Measurements from ENCODE around the gene TTC23. TPM values are rescaled to one million over a fixed set of nuclear protein-coding genes. Genes with fewer than 3 reads are reported as not detected.
"Not testable (repeated sequence)": the region's sequence is repeated elsewhere in the genome, so short reads cannot be mapped to it uniquely, and the experiment has no call there.

The TTC23 gene
- polyA plus RNA-seq, 4 donors, result 28.5 to 34.9 (median 32.0) TPM

GRCh38 chr15:99209326-99209725, 40.1 kb downstream of the TTC23 start:
- DNase-seq (ENCODE audit: low read depth in 4 of 4, low spot score in 3 of 4), result no peak

DNA sequence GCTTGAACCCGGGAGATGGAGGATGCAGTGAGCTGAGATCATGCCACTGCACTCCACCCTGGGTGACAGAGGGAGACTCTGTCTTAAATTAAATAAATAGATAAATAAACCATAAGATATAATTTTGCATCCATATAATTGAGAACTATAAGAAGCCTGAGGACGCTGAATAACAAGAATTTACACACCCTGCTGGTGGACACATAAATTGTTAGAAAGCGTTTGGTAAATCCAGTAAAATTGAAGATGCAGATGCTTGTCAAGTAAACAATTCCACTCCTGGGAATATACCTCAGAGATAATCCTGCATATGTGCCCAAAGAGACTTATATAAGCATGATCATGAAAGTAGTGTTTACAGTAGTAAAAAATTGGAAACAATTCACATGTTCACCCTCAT, 41.7 kb downstream of the TTC23 start:
- DNase-seq (ENCODE audit: low read depth in 4 of 4, low spot score in 3 of 4), result no peak

DNA sequence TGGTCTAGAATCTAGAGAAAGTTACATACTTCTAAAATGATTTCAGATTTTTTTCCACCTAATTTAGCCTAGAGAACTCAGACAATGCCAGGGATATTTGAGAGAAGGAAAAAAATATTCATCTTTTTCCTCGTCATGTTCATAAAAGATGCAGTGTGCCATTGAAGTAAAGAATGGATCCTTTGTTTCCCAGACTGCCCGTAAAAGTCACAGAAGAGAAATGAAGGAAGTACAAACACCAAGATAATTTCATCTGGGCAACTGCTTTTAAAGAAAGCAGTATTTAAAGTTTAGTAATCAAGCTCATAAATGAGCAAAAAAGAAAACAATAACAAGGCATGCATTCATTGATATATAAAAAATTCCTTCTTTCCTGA, 47.2 kb downstream of the TTC23 start:
- DNase-seq (ENCODE audit: low read depth in 4 of 4, low spot score in 3 of 4), result no peak

GRCh38 chr15:99201408-99202175, 47.8 kb downstream of the TTC23 start:
- no peak for DNase-seq (ENCODE audit: low read depth in 4 of 4, low spot score in 3 of 4)

GRCh38 chr15:99197856-99198255, 51.5 kb downstream of the TTC23 start:
- no peak for DNase-seq (ENCODE audit: low read depth in 4 of 4, low spot score in 3 of 4)

DNA sequence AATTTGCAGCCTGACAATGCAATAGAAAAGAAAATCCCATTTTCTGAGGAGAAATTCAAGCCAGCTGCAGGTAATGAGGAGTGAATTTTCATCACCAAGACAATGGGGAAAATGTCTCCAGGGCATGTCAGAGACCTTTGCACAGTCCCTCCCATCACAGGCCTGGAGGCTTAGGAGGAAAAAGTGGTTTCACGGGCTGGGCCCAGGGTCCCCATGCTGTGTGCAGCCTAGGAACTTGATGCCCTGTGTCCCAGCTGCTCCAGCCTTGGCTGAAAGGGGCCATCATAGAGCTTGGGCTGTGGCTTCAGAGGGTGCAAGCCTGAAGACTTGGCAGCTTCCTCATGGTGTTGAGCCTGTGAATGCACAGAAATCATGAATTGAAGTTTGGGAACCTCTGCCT, 57.2 kb downstream of the TTC23 start:
- DNase-seq (ENCODE audit: low read depth in 4 of 4, low spot score in 3 of 4), result not testable (repeated sequence)

- no peak for DNase-seq (ENCODE audit: low read depth in 4 of 4, low spot score in 3 of 4)
These were observed 61.4 kb downstream of the TTC23 start for GRCh38 chr15:99187936-99188335.

GRCh38 chr15:99185414-99186130, 63.8 kb downstream of the TTC23 start:
- DNase-seq (ENCODE audit: low read depth in 4 of 4, low spot score in 3 of 4), result no peak

DNA sequence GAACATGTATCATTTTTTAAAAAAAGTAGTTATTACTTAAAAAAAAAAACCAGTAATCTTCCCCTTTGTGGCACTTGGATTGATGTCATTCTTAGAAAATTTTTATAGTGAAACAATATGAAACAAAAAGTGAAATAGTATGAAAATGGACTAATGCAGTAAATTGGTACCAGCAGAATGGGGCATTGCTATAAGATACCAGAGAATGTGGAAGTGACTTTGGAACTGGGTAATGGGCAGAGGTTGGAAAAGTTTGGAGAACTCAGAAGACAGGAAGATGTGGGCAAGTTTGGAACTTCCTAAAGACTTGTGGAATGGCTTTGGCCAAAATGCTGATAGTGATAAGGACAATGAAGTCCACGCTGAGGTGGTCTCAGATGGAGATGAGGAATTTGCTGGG, 66.6 kb downstream of the TTC23 start:
- DNase-seq (ENCODE audit: low read depth in 4 of 4, low spot score in 3 of 4), result no peak

GRCh38 chr15:99181545-99181971, 67.8 kb downstream of the TTC23 start:
- DNase-seq (ENCODE audit: low read depth in 4 of 4, low spot score in 3 of 4), result no peak

- no peak for DNase-seq (ENCODE audit: low read depth in 4 of 4, low spot score in 3 of 4)
These were observed 68.4 kb downstream of the TTC23 start for GRCh38 chr15:99180964-99181306.

- DNase-seq (ENCODE audit: low read depth in 4 of 4, low spot score in 3 of 4), result no peak
These were observed 69.1 kb downstream of the TTC23 start for GRCh38 chr15:99180086-99180963.

DNA sequence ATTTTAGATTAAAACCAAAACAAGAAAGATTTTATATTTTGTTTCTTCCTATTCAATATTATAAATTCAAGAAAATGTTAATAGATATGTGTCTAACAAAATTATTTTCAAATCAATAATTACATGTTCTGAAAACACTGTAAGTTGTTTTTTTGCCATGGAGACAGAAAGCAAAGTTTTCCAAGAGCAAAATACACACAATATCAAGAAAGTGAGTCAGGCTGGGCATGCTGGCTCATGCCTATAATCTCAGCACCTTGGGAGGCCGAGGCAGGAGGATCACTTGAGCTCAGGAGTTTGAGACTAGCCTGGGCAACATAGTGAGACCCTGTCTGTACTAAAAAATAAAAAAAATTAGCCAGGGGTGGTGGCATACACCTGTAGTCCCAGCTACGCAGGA, 71.7 kb downstream of the TTC23 start:
- no peak for DNase-seq (ENCODE audit: low read depth in 4 of 4, low spot score in 3 of 4)

- no peak for DNase-seq (ENCODE audit: low read depth in 4 of 4, low spot score in 3 of 4)
These were observed 72.6 kb downstream of the TTC23 start for GRCh38 chr15:99176757-99177156.

- no peak for DNase-seq (ENCODE audit: low read depth in 4 of 4, low spot score in 3 of 4)
These were observed 74.6 kb downstream of the TTC23 start for GRCh38 chr15:99174567-99175395.

DNA sequence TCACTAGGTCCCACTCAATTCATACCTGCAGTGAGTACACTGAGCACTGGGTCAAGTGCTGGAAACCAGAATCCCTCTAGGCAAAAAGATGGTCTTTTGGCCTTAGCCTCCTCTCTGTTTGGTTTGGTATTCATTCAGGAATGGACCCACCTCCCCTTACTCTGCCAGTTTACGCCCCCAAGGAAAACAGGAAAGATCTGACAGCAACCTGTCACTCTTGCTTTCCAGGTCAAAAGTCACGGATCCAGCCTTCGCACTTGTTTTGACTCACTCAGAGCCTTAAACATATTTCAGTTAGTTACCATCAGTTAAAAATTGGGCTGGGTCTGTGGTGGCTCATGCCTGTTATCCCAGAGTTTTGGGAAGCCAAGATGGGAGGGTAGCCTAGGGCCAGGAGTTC, 76.4 kb downstream of the TTC23 start:
- no peak for DNase-seq (ENCODE audit: low read depth in 4 of 4, low spot score in 3 of 4)

DNA sequence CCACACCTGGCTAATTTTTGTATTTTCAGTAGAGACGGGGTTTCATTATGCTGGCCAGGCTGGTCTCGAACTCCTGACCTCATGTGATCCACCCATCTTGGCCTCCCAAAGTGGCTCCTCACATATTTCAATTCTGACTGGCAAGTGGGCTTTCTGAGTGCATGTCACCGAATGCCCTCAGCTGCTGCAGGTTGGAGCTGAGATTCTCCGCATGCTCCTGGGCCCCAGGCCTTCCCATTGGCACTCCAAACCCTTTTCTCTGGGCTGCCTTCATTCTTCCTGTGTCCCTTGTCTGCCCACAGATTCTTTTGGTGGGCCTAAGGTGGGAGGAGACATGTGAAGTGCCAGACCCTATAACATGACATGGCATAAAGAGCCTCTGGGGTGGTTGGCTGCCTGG, 77.2 kb downstream of the TTC23 start:
- no peak for DNase-seq (ENCODE audit: low read depth in 4 of 4, low spot score in 3 of 4)

GRCh38 chr15:99170476-99171065, 78.8 kb downstream of the TTC23 start:
- DNase-seq (ENCODE audit: low read depth in 4 of 4, low spot score in 3 of 4), result no peak

DNA sequence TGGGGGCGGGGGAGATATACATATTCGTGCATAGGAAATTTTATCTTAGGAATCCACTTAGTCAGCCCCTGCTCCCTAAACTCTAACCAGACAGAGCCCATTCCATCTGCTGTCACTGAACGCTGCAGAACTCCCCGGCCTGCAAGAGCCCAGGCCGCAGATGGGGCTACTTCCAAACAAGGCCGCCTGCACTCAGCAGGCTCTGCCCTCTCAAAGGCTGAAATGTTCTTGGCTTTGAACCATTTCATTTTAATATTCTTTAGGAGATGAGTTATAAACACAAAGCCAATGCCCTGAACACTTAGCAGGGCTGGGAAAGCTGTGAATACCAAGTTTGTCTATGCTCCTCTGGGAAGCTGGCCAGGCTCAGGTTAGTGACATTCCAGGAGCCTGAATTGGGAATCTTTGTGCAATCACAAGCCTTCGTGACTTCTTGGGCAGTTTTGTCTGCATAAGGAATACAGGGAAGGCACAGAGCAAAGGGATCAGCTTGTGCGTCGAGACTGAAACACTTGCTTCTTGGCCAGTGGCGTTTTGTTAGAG, 79.5 kb downstream of the TTC23 start:
- no peak for DNase-seq (ENCODE audit: low read depth in 4 of 4, low spot score in 3 of 4)

All from left renal pelvis (tissue), 4 donors.